Fibroblast of mammary gland (primary cell): ENCODE data around the gene TMEM134.

ENCODE experiments used
- DNase-seq: peaks from one replicate; pipeline ENCODE4 v3.0.0-alpha.2; 2010; ENCODE audit warnings: low read depth
- H3K4me3 ChIP-seq: 2 replicates; pipeline ENCODE4 v1.5.1; 2011; ENCODE audit warnings: low read depth, mild to moderate bottlenecking, low read length, moderate library complexity; ENCODE audit not compliant: control insufficient read depth
- TF ChIP-seq, protein P1 (sequence below): conservative IDR thresholded peaks from 2 replicates; pipeline ENCODE4 v1.5.1; 2011; ENCODE audit warnings: low read depth, low read length, inconsistent platforms; ENCODE audit not compliant: control insufficient read depth, insufficient read depth

TMEM134 gene

DNA sequence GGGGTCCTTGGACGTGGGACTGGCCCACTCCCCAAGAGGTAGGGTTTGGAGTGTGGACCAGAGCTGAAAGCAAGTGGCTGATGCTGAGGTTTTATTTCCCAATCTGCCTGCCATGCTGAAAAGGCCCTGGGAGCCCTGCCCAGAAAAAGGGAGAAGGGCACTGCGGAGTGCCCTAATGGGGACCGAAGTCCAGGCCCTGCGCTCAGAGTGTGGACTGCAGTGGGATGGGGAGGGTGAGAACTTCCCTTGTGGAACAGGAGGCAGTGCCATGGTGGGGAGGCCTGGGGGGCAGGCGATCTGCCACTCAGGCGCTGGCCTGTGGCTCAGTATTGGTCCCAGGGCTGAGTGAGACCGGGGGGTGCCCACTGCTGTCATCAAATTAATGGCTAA lies 20.8 kb downstream of the TMEM134 start:
- TF ChIP-seq, protein P1, sequence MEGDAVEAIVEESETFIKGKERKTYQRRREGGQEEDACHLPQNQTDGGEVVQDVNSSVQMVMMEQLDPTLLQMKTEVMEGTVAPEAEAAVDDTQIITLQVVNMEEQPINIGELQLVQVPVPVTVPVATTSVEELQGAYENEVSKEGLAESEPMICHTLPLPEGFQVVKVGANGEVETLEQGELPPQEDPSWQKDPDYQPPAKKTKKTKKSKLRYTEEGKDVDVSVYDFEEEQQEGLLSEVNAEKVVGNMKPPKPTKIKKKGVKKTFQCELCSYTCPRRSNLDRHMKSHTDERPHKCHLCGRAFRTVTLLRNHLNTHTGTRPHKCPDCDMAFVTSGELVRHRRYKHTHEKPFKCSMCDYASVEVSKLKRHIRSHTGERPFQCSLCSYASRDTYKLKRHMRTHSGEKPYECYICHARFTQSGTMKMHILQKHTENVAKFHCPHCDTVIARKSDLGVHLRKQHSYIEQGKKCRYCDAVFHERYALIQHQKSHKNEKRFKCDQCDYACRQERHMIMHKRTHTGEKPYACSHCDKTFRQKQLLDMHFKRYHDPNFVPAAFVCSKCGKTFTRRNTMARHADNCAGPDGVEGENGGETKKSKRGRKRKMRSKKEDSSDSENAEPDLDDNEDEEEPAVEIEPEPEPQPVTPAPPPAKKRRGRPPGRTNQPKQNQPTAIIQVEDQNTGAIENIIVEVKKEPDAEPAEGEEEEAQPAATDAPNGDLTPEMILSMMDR, result no peak
- H3K4me3 ChIP-seq, result no peak overlapping the region
- no peak for DNase-seq

DNA sequence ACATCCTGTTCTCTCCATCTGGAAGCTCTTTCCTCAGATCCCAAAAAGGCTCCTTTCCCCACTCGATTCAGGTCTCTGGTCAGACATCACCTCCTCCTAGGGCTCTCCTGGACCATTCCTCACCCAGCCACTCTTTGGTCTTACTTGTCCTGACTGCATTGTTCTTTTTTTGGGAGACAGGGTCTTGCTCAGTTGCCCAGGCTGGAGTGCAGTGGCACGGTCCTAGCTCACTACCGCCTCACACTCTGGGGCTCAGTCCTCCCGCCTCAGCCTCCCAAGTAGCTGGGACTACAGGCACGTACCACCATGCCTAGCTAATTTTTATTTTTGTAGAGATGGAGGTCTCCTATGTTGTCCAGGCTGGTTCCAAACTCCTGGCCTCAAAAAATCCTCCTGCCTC lies 23.5 kb downstream of the TMEM134 start:
- TF ChIP-seq, protein P1, result no peak
- no peak for DNase-seq
- no peak overlapping the region for H3K4me3 ChIP-seq

DNA sequence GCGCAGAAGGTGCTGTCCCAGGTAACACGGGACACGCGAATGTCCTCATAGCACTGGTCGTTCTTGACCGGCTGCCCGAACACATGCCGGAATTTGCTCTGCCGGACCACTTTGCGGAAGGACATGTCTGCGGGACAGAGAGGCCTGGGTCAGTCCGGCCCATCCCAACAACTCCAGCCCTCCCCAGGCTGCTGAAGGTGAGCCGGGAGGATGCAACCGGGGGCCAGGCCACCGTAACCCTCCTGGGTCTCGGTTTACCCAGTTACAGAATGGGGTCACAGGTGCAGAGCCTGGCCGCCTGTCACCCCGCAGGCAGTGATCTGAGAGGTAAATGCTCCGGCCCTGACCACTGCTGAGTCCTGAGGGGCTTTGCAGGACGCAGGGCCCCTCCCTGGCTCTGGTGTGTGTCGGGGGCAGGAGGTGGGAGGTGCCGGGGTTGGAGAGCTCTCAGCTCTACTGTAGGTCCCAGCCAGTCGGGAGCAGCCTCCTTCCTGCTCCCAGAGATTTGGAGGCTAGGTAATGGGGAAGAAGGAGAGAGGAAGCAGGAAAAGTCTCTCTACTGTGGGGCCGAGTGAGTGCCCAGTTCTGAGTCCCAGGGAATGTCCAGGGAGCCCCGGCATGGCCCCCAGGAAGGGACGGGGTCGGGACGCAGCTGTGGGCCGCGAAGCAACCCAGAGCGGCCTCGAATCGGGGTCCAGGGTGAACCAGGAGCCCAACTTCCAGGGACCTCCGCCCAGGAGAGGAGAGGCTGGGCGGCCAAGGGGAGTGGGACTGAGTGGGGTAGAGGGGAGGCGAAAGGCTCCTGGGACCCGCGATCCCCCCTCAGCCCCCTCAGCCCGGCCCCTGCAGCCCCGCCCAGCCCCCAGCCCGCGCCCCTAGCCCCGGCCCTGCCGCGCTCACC lies 26.3 kb downstream of the TMEM134 start:
- no peak for DNase-seq
- H3K4me3 ChIP-seq, result peak overlapping the region; percentile 78
- TF ChIP-seq, protein P1, result no peak

DNA sequence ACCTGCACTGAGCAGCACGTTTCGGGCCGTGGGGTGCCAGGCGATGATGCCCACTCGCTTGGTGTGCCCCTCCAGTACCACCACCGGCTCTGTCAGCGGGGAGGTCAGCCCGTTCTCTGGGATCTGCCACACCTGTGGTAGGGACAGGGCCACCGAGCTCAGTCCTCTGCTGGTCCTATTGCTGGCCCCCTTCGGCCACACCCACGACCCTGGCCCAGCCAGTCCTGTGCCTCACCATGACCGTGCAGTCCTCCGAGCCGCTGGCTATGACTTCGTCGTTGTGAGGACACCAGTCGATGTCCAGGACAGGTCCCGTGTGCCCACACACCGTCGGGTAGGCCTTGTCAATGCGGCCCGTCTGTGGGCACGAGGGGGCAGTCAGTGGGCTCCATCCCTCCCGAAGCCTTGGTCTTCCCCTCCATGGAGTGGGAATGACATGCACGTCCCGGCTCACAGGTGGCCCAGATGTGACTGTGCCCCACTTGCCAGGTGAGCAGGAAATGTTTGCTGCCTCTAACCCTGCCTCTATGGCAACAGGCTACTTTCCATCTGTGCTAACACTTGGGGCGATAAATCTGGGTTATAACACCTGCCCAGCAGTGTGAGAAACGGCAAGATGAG lies 27.2 kb downstream of the TMEM134 start:
- H3K4me3 ChIP-seq, result no peak overlapping the region
- no peak for DNase-seq
- TF ChIP-seq, protein P1, result no peak

DNA sequence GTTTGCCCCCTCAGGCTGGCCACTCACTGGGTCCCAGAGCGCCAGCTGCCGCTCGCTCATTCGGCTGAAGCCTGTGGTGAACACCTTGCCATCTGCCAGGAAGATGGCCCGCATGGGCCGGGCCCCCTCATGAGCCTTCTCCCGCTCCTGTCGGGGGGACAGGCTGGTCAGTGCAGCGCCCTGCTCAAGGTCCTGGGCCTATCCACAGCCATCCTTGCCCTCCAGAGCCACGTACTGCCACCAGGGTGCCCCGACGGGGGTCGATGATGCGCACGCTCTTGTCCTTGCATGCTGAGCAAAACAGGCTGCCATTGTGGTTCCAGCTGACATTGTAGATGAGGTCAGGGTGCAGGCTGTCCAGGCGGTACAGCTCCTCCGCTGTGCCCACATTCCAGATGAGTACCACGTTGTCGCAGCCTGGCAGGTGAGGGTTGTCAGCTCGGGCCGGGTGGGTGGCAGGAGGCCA lies 27.9 kb downstream of the TMEM134 start:
- H3K4me3 ChIP-seq, result no peak overlapping the region
- DNase-seq, result no peak
- TF ChIP-seq, protein P1, result no peak

DNA sequence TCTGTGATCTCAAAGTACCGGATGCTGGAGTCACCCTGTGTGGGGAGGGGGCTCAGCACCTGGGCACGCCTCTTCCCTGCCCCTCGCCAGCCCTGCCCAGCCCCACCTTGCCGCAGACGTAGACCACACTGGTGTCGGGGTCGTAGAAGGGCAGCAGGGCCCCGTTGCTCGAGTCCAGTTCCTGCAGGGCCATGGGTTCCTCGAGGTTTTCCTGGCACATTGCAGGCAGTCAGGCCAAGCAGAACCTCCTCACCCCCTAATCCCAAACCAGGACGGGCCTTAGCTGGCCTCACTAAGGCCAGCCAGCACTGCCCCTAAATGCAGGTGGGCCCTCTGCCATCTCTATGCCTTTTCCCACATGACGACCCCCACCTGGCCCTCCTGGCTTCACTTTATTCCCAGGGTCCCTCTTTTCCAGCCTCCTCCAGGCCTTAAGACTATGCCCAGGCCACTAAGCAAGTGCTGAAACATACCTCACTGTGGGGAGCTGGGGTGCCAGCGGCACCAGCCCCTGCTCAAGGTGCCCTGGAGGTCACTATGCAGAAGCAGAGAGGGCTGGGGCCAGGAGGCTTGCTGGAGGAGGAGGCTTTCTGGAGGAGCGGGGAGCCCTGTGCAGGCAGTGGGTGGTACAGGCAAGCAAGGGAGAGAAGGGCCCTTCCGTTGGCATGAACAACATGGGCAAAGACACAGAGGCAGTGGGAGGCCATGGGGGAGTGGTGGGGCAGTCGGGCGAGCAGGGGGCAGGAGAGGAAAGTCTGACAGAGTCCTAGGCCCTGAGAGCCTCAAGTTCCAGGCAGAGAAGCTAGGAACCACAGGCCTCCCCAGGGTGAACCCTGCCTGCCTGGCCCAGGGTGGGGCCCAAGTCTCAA lies 28.6 kb downstream of the TMEM134 start:
- H3K4me3 ChIP-seq, result no peak overlapping the region
- TF ChIP-seq, protein P1, result no peak
- DNase-seq, result no peak
